GM12874 (cell line): ENCODE data around the gene COBLL1.

Experiments
- CTCF ChIP-seq: IDR thresholded peaks from 2 replicates; pipeline ENCODE4 v1.5.1; 2011; ENCODE audit warnings: low read depth, mild to moderate bottlenecking, control low read depth, low read length, moderate library complexity; ENCODE audit not compliant: insufficient read depth

COBLL1 gene

GRCh38 chr2:164745012-164745797 lies 96.4 kb downstream of the COBLL1 start:
- TF ChIP-seq CTCF: no peak

- no peak for TF ChIP-seq CTCF
These were observed 98.8 kb downstream of the COBLL1 start for GRCh38 chr2:164742738-164743317.

GRCh38 chr2:164739966-164740365 lies 101.7 kb downstream of the COBLL1 start:
- TF ChIP-seq CTCF: no peak

- TF ChIP-seq CTCF: peak; percentile 57
These were observed 104.0 kb downstream of the COBLL1 start for GRCh38 chr2:164737612-164738081.

- no peak for TF ChIP-seq CTCF
These were observed 106.2 kb downstream of the COBLL1 start for GRCh38 chr2:164735309-164735919.

- TF ChIP-seq CTCF: no peak
These were observed 107.4 kb downstream of the COBLL1 start for GRCh38 chr2:164734196-164734595.

GRCh38 chr2:164725542-164725941 lies 116.1 kb downstream of the COBLL1 start:
- no peak for TF ChIP-seq CTCF
